GM18508 (cell line): ENCODE measurements around the gene CRYM.
"Not testable (repeated sequence)": the region's sequence is repeated elsewhere in the genome, so short reads cannot be mapped to it uniquely, and the experiment has no call there.

Experiments
- ATAC-seq: cut with Tn5 transposase; IDR thresholded peaks from one replicate; pipeline ENCODE4 v1.9.1; 2021; ENCODE audit warnings: moderate number of reproducible peaks; ENCODE audit not compliant: insufficient read depth, unreplicated experiment

CRYM gene

GRCh38 chr16:21253470-21253869, 24.6 kb downstream of the CRYM start:
- no peak for ATAC-seq

DNA sequence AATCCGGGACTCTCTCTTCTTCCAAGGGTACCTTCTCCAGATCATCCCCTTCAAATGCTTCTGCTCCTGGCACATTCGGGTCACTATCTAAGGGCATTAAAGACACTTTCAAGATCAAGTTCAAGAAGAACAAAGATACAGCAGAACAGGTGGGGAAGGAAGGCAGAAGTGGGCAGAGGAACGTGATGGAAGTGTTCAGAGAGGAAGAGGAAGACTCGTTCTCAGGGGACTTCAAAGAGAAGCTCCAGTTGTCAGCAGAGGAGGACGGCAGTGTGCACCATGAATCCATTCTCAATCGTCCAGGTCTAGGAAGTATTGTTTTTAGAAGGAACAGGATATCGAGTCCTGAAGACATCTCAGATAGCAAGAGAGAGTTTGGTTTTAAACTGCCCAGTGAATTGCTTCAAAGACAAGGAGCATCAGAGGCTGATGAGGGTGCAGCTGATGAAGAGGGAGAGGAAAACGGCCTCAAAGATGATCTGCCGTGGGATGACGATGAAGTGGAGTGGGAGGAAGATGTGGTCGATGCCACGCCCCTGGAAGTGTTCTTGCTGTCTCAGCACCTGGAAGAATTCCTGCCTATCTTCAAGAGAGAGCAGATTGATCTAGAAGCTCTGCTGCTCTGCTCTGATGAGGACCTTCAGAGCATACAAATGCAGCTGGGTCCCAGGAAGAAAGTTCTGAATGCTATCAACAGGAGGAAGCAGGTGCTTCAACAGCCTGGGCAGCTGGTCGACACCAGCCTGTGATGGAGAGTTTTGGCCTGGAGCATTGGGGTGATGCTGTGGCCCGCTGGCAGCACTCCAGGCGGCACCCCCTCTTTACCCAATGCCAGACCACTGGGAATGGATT, 27.8 kb downstream of the CRYM start:
- ATAC-seq = no peak

DNA sequence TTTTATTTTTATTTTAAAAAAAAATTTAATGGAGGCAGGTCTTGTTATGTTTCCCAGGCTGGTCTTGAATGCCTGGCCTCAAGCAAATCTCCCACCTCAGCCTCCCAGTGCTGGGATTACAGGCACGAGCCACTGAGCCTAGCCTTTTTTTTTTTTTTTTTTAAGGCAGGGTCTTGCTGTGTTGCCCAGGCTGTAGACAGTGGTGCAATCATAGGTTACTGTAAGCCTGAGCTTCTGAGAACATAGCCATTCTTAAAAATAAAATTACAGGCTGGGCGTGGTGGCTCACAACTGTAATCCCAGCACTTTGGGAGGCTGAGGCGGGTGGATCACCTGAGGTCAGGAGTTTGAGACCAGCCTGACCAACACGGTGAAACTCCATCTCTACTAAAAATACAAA, 29.9 kb downstream of the CRYM start:
- not testable (repeated sequence) for ATAC-seq

- no peak for ATAC-seq
Measured at GRCh38 chr16:21244518-21245215, 33.4 kb downstream of the CRYM start.

DNA sequence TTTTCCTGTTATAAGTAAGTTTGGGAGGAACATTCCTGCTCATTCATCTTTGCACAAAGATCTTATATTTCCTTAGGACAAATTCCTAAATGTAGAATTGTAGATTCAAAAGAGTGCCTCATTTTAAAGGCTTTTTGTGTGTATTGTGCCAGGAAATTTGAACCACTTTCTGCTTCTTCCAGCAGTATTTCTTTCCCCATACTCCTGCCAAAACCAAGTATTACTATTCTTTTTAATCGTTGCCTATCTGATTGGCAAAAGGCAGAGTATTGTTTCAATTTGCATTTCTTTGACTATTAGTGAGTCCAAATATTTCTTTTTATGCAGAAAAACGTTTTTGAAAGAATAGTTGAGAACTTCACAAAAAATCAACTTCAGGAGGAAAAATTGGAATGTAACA, 35.3 kb downstream of the CRYM start:
- no peak for ATAC-seq

GRCh38 chr16:21239646-21240045, 38.4 kb downstream of the CRYM start:
- no peak for ATAC-seq

DNA sequence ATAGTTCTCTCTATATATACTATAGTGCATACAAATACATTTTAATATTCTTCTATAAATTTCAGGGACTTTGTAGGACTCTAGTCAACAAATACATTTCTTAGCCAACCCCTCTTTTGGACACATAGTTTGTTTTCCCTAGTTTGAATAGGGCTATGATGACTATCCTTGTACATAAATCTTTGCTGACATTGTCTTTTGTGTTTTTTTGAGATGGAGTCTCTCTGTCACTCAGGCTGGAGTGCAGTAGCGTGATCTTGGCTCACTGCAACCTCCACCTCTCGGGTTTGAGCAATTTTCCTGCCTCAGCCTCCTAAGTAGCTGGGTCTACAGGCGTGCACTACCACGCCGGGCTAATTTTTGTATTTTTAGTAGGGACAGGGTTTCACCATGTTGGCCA, 41.3 kb downstream of the CRYM start:
- no peak for ATAC-seq

DNA sequence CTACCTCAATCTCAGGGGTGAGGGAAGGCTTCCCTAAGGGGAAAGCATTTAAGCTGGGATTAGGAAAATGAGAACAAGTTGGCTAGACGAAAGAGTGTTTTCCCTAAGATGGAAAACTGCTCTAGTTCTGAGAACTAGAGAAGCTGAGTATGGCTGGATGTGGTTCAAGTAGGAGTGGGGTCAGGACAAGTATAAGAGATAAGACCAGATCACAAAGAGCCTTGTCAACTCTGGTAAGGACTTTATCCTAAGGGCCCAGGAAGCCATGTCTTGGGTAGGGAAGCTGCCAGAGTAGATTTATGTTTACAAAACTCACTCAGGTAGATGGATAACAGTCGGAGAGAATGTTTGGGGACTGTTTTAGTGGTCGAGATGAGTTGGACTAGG, 42.9 kb downstream of the CRYM start:
- no peak for ATAC-seq

GRCh38 chr16:21233521-21234150, 44.5 kb downstream of the CRYM start, which contains the start of gene ANKS4B:
Gene ANKS4B (plus strand): TSS chr16:21233699. CDS start chr16:21233738, 39 bp downstream.
- no peak for ATAC-seq

DNA sequence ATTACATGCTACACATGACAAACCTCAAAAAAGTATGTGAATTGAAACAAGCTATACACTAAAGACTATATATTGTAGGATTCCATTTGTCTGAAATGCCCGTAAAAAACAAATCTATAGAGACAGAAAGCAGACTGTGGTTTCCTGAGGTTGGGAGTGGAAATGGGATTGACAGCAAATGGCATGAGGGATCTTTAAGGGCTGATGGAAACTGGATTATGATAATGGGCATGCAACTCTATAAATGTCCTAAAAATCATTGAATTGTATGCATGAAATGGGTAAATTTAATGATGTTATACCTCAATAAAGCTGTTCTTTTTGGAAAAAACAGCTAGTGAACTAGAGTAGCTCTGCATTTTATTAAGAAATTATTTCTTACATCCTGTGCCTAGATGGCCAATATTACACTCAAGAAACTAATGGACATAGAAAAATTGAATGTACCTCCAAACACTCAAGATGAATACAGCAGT, 45.0 kb downstream of the CRYM start:
- ATAC-seq = no peak

DNA sequence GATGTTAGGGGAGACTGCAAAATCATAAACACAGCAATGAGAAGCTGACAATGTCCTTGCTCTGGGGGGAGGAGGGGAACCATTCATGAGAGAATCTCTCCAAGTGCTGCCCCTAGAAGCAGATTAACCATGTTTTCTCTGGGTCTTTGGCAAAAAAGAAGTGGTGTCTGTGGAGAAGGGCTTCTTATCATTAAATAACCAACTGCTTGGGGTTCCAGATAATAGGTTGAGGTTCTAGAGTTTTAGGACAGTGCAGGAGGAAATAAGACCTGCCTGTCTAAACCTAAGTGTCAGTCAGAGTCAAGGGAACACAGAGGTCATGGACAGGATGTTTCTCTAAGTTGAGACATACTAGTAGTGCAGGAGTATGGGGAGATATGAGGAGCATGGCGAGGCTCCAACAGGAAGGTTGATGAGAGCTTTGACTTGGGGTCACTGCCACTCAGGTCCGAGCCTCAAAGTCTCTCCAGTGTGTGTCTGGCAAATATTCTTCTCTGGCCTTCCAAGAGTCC, 49.7 kb downstream of the CRYM start:
- no peak for ATAC-seq

- ATAC-seq = no peak
Measured at GRCh38 chr16:21227866-21228265, 50.2 kb downstream of the CRYM start.

DNA sequence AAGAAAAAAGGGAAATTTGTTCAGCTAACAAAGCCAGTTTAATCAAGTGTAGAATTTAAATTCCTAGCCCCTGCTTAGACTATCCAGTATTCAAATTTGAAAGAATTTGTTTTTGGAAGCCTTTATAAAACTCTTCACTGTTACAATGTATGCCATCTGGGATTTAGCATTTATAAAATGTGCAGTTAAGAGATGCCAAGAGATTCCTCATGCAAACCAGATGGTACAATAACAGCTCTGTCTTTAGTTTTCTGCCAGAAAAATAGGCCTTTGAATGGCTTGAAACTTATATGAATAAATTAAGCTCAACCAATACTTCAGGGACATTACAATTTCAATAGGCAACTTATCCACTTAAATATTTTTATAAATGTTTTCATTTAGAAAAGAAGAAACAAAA, 51.3 kb downstream of the CRYM start:
- no peak for ATAC-seq

- ATAC-seq = no peak
Measured at GRCh38 chr16:21224800-21225199, 53.3 kb downstream of the CRYM start.

DNA sequence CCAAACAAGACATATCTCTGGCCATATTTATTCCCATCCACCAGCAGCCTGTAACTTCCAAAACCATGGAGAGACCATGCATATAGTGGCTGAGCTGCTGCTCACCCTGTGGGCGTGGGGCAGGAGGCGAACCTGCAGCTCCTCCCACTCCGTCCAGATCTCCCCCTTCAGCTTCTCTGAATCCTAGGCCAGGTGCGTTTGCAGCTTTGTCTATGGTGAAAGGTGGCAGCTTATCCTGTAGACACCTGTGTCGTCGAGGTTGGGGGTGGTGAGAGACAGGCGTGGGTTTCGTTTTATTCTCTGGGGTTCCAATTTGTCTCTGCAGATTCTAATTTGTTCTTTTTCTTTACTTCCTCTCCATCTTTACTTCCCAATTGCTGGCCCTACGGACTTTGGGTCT, 54.3 kb downstream of the CRYM start:
- no peak for ATAC-seq

DNA sequence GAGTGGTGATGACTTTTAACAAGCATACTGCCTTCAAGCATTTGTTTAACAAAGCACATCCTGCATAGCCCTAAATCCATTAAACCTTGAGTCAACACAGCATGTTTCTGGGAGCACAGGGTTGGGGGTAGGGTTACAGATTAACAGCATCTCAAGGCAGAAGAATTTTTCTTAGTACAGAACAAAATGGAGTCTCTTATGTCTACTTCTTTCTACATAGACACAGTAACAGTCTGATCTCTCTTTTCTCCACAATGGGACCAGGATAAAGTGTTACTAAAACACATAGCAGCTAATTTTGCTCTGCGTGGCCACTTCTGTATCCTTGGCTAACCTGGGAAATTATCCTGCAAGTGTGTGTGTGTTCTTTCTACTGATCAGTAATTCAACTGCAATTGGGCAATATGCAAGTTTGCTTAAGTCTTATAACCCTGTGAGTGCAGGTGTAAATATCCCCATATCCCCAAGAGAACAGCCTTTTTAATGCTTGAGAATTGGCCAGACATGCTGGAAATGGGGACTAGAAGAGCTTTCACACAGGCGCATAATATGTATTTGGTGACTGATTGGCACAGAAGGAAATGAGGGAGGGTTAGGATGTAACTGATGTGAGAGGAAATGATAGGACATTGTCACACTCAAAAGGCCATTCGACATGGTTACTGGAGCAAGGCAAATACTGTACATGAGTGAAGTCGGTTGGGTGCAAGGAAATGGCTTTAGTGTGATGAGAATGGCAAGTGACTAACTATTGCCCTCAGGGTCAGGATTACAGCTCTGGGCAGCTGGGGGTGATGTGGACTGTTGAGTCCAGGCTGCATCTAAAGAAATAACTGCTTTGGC, 55.4 kb downstream of the CRYM start:
- no peak for ATAC-seq

DNA sequence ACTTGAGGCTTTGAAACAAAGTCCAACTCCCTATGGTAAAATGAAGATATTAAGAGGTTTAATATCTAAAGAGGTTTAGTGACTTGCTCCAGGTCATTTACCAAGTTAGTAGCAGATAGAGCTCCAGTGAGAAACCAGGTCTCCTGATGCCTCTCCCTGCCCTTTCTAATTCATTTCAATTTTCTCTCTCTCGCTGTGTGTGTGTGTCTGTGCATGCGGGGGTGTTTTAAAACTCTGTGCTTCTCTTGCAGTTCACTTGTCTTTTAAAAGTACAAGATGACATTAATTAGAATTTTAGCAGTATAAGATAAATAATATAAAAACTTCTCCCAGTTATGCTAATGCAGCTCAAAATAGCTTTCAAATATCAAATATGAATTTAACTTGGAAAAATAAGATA, 58.5 kb downstream of the CRYM start:
- no peak for ATAC-seq

- no peak for ATAC-seq
Measured at GRCh38 chr16:21218153-21218552, 59.9 kb downstream of the CRYM start.

DNA sequence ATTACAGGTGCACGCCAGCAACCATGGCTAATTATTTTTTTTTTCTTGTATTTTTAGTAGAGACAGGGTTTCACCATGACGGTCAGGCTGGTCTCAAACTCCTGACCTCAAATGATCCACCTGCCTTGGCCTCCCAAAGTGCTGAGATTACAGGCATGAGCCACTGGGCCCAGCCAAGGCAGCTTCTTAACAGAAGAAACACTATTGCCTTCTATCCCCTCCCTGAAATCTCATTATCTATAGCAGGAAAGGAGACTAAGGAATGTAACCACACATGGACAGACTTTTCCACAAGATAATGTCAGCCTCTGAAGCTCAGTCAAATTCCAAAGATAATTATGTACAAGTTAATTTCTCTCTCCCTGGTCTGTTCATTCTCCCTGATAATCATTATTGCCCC, 61.0 kb downstream of the CRYM start:
- no peak for ATAC-seq

DNA sequence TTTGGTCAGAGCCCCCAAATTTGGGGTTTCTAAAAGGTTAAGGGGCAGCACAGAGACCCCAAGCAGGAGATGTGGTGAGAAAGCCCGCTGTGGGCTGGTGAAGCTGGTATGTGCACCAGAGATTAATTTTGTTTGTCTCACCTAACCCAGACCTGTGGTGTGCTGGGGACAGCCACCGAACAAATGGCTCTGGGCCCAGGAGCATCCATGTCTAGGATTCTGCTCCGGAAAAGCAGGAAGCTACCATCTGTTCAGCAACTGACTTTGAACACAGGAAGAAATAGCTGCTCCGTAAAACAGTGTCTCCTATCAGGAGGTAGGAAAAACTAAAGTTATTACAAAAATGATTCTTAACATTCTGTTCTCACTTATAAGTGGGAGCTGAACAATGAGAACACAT, 64.0 kb downstream of the CRYM start:
- no peak for ATAC-seq
